PC-9 (cell line): Measurements from ENCODE around the gene ITGB5. TPM values are rescaled to one million over a fixed set of nuclear protein-coding genes. Genes with fewer than 3 reads are reported as not detected.

Experiments
- BruUV-seq: library from RNA; stranded (reverse); fragments of 400-500 nt; replicated peaks from 2 replicates; lab custom pipeline; 2021; lab: Mats Ljungman, UMichigan
- CTCF ChIA-PET: fragments of 300-600 bp; sonication (Branson Sonifier 250); formaldehyde crosslinking; loops from one replicate; lab custom pipeline; 2022; ENCODE audit warnings: antibody characterized with exemption; lab: Charles Lee
- POLR2A ChIA-PET: fragments of 300-600 bp; sonication (Branson Sonifier 250); formaldehyde crosslinking; loops from one replicate; lab custom pipeline; 2022; ENCODE audit warnings: antibody characterized with exemption; ENCODE audit not compliant: unreplicated experiment; lab: Charles Lee
- DNase-seq, 2 experiments: peaks; one replicate each; pipeline versions ENCODE4 v3.0.0 to v3.0.0-alpha.2; 2015 to 2022; ENCODE audit warnings: mixed read lengths in 1 of 2
- H2AFZ ChIP-seq: fragments of 200-600 bp; sonication (generic); 2 replicates; pipeline ENCODE4 v1.8.1; 2017; ENCODE audit warnings: antibody characterized with exemption
- H3F3A ChIP-seq: fragments of 200-600 bp; sonication (generic); 2 replicates; pipeline ENCODE4 v1.8.1; 2017; ENCODE audit warnings: antibody characterized with exemption, mild to moderate bottlenecking, low read depth; ENCODE audit not compliant: insufficient read depth
- H3K27ac ChIP-seq: fragments of 200-600 bp; sonication (generic); 2 replicates; pipeline ENCODE4 v1.6.1; 2016; ENCODE audit warnings: mixed run types
- H3K27me3 ChIP-seq: fragments of 200-600 bp; sonication (generic); 2 replicates; pipeline ENCODE4 v1.6.1; 2016; ENCODE audit warnings: low read depth, mixed run types; ENCODE audit not compliant: insufficient read depth
- H3K36me3 ChIP-seq: fragments of 200-600 bp; sonication (generic); 2 replicates; pipeline ENCODE4 v1.6.1; 2016; ENCODE audit warnings: low read depth, mixed run types
- H3K4me1 ChIP-seq: fragments of 200-600 bp; sonication (generic); replicated peaks from 2 replicates; pipeline ENCODE4 v1.6.1; 2016; ENCODE audit warnings: mixed run types; ENCODE audit not compliant: insufficient read depth
- H3K4me2 ChIP-seq: fragments of 200-600 bp; sonication (generic); 2 replicates; pipeline ENCODE4 v1.6.1; 2017; ENCODE audit warnings: mixed run types
- H3K4me3 ChIP-seq: fragments of 200-600 bp; sonication (generic); 2 replicates; pipeline ENCODE4 v1.6.1; 2016; ENCODE audit warnings: mixed run types
- H3K79me2 ChIP-seq: fragments of 200-600 bp; sonication (generic); 2 replicates; pipeline ENCODE4 v1.6.1; 2017; ENCODE audit warnings: low read depth, mixed run types
- H3K9me2 ChIP-seq: fragments of 200-600 bp; sonication (generic); 2 replicates; pipeline ENCODE4 v1.8.1; 2017; ENCODE audit warnings: mild to moderate bottlenecking; ENCODE audit not compliant: insufficient read depth
- H3K9me3 ChIP-seq: fragments of 200-600 bp; sonication (generic); 2 replicates; pipeline ENCODE4 v1.8.1; 2016; ENCODE audit warnings: low read depth; ENCODE audit not compliant: insufficient read depth
- H4K20me1 ChIP-seq: fragments of 200-600 bp; sonication (generic); 2 replicates; pipeline ENCODE4 v1.8.1; 2017; ENCODE audit not compliant: insufficient read depth
- EZH2 ChIP-seq: fragments of 200-600 bp; sonication (generic); IDR thresholded peaks from 2 replicates; pipeline ENCODE4 v1.8.0; 2017; ENCODE audit warnings: antibody characterized with exemption, low read depth
- intact Hi-C: fragments of 100-400 bp; cut with micrococcal nuclease; formaldehyde crosslinking; loops from one replicate; pipeline ENCODE4 v1.10.0; 2022; ENCODE audit not compliant: unreplicated experiment
- total RNA-seq: library from RNA; stranded (reverse); gene quantifications from 2 replicates; pipeline ENCODE4 v1.2.3, GENCODE V29; 2021
- TF ChIP-seq, protein P1 (sequence below): fragments of 200-600 bp; sonication (generic); conservative IDR thresholded peaks from 2 replicates; pipeline ENCODE4 v1.6.1; 2017; ENCODE audit warnings: mixed run types, antibody characterized with exemption, mild to moderate bottlenecking, moderate library complexity

Gene ITGB5
- total RNA-seq, 1 experiment from 2014 or later: 226 TPM

GRCh38 chr3:124809039-124809438, 78.1 kb downstream of the ITGB5 start:
- peaks cover 25% of the 10 kb centered on the region for H3K4me1 ChIP-seq
- no peaks in the 10 kb centered on the region for H3K9me3 ChIP-seq
- no peaks in the 10 kb centered on the region for H3K27me3 ChIP-seq
- H3K27ac ChIP-seq: no peak overlapping the region
- intact Hi-C loops: no loop called here
- no peak for DNase-seq
- H3K79me2 ChIP-seq: 0 out of 2 replicates have a peak, but pooled peaks cover 10% of the 10 kb centered on the region
- no peak overlapping the region for H3K4me2 ChIP-seq
- ChIA-PET CTCF (interaction anchor here (0.6 kb wide), 1 partner anchor 23 kb away, joined by 16 read pairs; no protein-coding TSS in a partner anchor), POLR2A (no interaction called here)
- H4K20me1 ChIP-seq: no peaks in the 10 kb centered on the region
- H3K9me2 ChIP-seq: no peaks in the 10 kb centered on the region; the same call in 1 of the 2 replicates
- H3F3A ChIP-seq: peaks cover 17% of the 10 kb centered on the region
- no peak overlapping the region for H2AFZ ChIP-seq
- no peak overlapping the region for H3K4me3 ChIP-seq
- peaks cover 27% of the 10 kb centered on the region; the same call in 1 of the 2 replicates for H3K36me3 ChIP-seq
- TF ChIP-seq, protein P1, sequence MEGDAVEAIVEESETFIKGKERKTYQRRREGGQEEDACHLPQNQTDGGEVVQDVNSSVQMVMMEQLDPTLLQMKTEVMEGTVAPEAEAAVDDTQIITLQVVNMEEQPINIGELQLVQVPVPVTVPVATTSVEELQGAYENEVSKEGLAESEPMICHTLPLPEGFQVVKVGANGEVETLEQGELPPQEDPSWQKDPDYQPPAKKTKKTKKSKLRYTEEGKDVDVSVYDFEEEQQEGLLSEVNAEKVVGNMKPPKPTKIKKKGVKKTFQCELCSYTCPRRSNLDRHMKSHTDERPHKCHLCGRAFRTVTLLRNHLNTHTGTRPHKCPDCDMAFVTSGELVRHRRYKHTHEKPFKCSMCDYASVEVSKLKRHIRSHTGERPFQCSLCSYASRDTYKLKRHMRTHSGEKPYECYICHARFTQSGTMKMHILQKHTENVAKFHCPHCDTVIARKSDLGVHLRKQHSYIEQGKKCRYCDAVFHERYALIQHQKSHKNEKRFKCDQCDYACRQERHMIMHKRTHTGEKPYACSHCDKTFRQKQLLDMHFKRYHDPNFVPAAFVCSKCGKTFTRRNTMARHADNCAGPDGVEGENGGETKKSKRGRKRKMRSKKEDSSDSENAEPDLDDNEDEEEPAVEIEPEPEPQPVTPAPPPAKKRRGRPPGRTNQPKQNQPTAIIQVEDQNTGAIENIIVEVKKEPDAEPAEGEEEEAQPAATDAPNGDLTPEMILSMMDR: no peak
- no peak for TF ChIP-seq EZH2
- BruUV-seq: no TSS peak

DNA sequence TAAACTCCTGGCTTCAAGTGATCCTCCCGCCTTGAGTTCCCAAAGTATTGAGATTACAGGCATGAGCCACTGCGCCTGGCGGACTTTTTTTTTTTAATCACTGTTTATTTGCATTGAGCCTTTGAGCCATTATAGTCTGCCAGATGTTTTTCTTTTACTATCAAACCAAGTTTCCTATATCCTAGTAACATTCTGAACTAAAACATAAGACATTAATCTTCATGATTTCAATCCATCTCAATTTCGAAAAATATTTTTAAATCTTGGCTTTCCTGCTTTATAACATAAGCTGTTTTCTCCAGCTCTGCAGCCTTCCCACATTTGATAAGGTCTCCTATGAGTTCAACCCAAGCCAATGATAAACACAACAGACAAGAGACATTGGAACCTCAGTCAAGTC, 81.5 kb downstream of the ITGB5 start:
- intact Hi-C loops: no loop called here

DNA sequence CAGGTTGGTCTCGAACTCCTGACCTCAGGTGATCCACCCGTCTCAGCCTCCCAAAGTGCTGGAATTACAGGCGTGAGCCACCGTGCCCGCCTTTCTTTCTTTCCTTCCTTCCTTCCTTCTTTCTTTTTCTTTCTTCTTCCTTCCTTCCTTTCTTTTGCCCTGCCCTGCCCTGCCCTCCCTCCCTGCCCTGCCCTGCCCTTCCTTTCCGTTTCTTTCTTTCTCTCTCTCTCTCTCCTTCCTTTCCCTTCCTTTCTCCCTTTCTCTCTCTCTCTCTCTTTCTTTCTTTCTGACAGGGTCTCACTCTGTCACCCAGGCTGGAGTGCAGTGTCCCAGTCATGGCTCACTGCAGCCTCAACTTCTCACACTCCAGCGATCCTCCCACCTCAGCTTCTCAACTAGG, 82.3 kb downstream of the ITGB5 start:
- Histone ChIP-seq H3K4me1 (no peaks in the 10 kb centered on the region), H3K79me2 (no peaks in the 10 kb centered on the region), H4K20me1 (no peaks in the 10 kb centered on the region), H3K27me3 (no peaks in the 10 kb centered on the region), H3K4me3 (no peak overlapping the region), H3F3A (no peaks in the 10 kb centered on the region), H3K27ac (no peak overlapping the region), H3K36me3 (peaks cover 23% of the 10 kb centered on the region; the same call in 1 of the 2 replicates), H3K4me2 (no peak overlapping the region), H2AFZ (no peak overlapping the region), H3K9me2 (no peaks in the 10 kb centered on the region; the same call in 1 of the 2 replicates), H3K9me3 (no peaks in the 10 kb centered on the region)
- ChIA-PET POLR2A (no interaction called here), CTCF (no interaction called here)
- intact Hi-C loops: no loop called here
- DNase-seq: no peak
- no peak for TF ChIP-seq EZH2
- TF ChIP-seq, protein P1: no peak
- BruUV-seq: no TSS peak

More for the DNA sequence above, 81.5 kb downstream of the ITGB5 start:
- H3K79me2 ChIP-seq: 0 out of 2 replicates have a peak, but pooled peaks cover 3% of the 10 kb centered on the region
- no peaks in the 10 kb centered on the region for H3K9me3 ChIP-seq
- no peaks in the 10 kb centered on the region; the same call in 1 of the 2 replicates for H3K9me2 ChIP-seq
- H3K27ac ChIP-seq: no peak overlapping the region
- no peak overlapping the region for H2AFZ ChIP-seq
- H3K4me2 ChIP-seq: no peak overlapping the region
- H3F3A ChIP-seq: no peaks in the 10 kb centered on the region
- TF ChIP-seq, protein P1: no peak
- TF ChIP-seq EZH2: no peak
- DNase-seq: no peak
- H3K36me3 ChIP-seq: peaks cover 27% of the 10 kb centered on the region; the same call in 1 of the 2 replicates
- no TSS peak for BruUV-seq
- no peaks in the 10 kb centered on the region for H3K4me1 ChIP-seq
- H4K20me1 ChIP-seq: no peaks in the 10 kb centered on the region
- H3K27me3 ChIP-seq: no peaks in the 10 kb centered on the region
- CTCF ChIA-PET: no interaction called here
- no peak overlapping the region for H3K4me3 ChIP-seq
- POLR2A ChIA-PET: no interaction called here
